ENCODE data around the gene POPDC2. TPM values are rescaled to one million over a fixed set of nuclear protein-coding genes. Genes with fewer than 3 reads are reported as not detected.
A peak's percentile ranks its signal among the peaks of the same experiment; 100 is the strongest.
"Not testable (repeated sequence)": the region's sequence is repeated elsewhere in the genome, so short reads cannot be mapped to it uniquely, and the experiment has no call there.

POPDC2 gene
- total and polyA plus RNA-seq, 8 donors: 1.4 to 10.7 (median 8.7) TPM

DNA sequence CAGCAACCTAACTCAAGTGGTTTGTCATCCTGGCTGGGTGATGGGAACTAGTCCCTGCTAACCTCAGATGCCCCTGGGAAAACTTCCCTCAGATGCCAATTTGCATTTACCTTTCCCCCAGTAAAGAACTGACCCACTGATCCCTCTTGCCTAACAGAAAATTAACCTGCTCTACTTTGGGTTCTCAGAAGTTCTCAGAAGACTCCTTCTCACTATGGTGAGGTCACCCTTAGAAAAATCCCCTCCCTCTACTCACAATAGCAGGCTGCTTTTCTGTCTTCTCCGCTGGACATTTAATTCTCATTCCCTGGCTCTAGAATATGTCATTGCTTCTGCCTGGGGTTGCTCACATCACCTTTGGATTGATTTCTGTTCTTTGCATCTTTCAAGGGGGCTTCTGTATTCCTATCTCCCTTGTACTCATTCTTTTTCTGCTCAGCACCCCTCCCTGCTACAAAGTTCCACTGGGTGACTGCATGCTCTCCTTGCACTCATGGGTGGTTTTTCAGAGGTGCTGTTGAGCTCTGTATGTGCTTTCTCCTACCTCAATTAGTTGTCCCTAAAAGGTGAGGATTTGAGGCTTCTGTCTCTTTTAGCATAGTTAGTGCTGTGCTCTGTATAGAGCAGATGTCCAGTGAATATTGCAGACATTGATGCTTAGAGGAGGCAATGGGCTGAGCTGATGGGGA, 61.8 kb downstream of the POPDC2 start:
- H3K4me3 ChIP-seq: no peak overlapping the region
- intact Hi-C loops (cut with DNase I; ENCODE audit: low total_unique reads): no loop called here
- peak overlapping the region in 2 of 5 donors; percentile 27 to 79 for H3K27ac ChIP-seq
- H3K4me1 ChIP-seq: peaks cover 9 to 33% (median 16%) of the 10 kb centered on the region in 4 donors
- TF ChIP-seq POLR2AphosphoS5 (IDR thresholded peaks at IDR 0.05) (no peak), POLR2A (IDR thresholded peaks at IDR 0.05) (no peak), CTCF (IDR thresholded peaks at IDR 0.05) (no peak), EP300 (IDR thresholded peaks at IDR 0.05) (no peak)
- no peaks in the 10 kb centered on the region for H3K27me3 ChIP-seq
- H3K9me3 ChIP-seq: no peaks in the 10 kb centered on the region
- H3K36me3 ChIP-seq: no peaks in the 10 kb centered on the region
- no peak for DNase-seq
- 89 to 94% (median 91%) methylated on average over 1 of the region's 1 CpG for WGBS, 5 donors

DNA sequence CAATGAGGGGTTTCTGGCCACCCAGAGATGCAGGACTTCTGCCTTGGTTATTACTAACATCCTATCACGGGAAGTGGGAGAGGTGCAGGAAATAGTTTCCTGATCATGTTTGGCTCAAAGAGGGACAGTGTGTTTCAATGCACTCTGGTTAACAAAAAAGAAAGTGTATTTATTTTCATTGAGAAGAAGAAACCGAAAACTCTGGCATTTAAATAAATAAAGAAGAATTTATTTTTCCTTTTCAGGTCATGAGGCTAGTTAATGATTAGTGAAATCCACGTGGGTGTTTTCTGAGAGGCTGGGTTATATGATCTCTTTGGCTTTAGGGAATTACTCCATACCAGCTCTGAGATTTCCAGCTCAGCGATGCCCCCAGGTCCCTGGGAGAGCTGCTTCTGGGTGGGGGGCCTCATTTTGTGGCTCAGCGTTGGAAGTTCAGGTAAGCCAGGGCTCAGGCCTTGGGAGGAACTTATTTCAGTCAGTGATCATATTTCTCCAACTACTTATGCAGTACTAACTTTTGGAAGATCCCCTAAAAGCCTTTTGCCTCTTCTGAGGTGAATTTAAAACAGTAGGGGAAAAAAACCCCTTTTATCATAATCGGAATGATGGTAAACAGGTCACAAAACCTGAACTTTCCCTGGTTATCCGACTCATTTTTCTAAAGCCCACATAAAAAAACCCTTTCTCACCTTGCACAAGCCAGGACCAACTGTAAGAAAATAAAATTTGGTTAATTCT, 62.7 kb downstream of the POPDC2 start, which contains the start of gene PLA1A:
Gene PLA1A (plus strand): TSS at position 338 of the 741 bp plus-strand sequence. CDS start 29 bp downstream, at position 367.
- 32 to 46% (median 40%) methylated on average over 7 of the region's 7 CpGs for WGBS, 5 donors
- intact Hi-C loops (cut with DNase I; ENCODE audit: low total_unique reads): no loop called here

DNA sequence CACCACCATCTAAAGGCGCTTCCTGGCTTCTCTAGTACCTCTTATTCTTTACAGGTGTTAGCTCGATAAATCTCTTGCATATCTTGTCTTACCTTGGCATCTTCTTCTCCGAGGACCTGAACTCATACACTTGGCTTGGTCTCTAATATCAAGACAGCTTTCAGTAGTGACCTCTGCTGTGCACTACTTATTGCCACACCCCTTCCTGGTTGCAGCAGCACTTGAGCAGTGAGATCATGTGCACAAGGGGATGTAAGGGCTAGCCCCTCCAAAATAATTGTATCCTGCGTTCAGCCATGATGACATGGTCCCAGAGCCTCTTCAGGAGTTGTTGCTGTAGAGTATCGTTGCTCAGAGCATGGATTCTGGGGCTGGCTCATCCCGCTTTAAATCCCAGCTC, 64.0 kb downstream of the POPDC2 start:
- Histone ChIP-seq H3K27me3 (no peaks in the 10 kb centered on the region), H3K27ac (peak overlapping the region in 1 of 5 donors; percentile 79), H3K4me3 (peak overlapping the region in 1 of 4 donors; percentile 19), H3K4me1 (peaks cover 4 to 29% (median 16%) of the 10 kb centered on the region in 4 donors), H3K9me3 (no peaks in the 10 kb centered on the region), H3K36me3 (no peaks in the 10 kb centered on the region)
- 82 to 89% (median 86%) methylated on average over 6 of the region's 6 CpGs for WGBS, 5 donors
- intact Hi-C loops (cut with DNase I; ENCODE audit: low total_unique reads): no loop called here
- no peak for TF ChIP-seq CTCF (IDR thresholded peaks at IDR 0.05)
- TF ChIP-seq POLR2A (IDR thresholded peaks at IDR 0.05): no peak
- no peak for TF ChIP-seq POLR2AphosphoS5 (IDR thresholded peaks at IDR 0.05)
- TF ChIP-seq EP300 (IDR thresholded peaks at IDR 0.05): no peak
- DNase-seq: peak in 1 of 2 donors; percentile 12

More for the DNA sequence above, 62.7 kb downstream of the POPDC2 start, which contains the start of gene PLA1A:
- peak in 1 of 2 donors; percentile 66 for DNase-seq
- TF ChIP-seq POLR2AphosphoS5 (IDR thresholded peaks at IDR 0.05) (no peak), CTCF (IDR thresholded peaks at IDR 0.05) (no peak), EP300 (IDR thresholded peaks at IDR 0.05) (no peak), POLR2A (IDR thresholded peaks at IDR 0.05) (no peak)
- Histone ChIP-seq H3K36me3 (no peaks in the 10 kb centered on the region), H3K27ac (peak within 1 kb of the TSS; percentile 25 to 79 (median 49)), H3K4me3 (no peak within 1 kb of the TSS), H3K27me3 (no peaks in the 10 kb centered on the region), H3K9me3 (no peaks in the 10 kb centered on the region), H3K4me1 (peaks cover 5 to 29% (median 16%) of the 10 kb centered on the region in 4 donors)

GRCh38 chr3:119595639-119596334, 64.6 kb downstream of the POPDC2 start:
- Histone ChIP-seq H3K27ac (no peak overlapping the region), H3K4me3 (peak overlapping the region in 3 of 4 donors; percentile 19 to 28 (median 25)), H3K27me3 (no peaks in the 10 kb centered on the region), H3K4me1 (peaks cover 4 to 29% (median 16%) of the 10 kb centered on the region in 4 donors), H3K36me3 (no peaks in the 10 kb centered on the region), H3K9me3 (no peaks in the 10 kb centered on the region)
- peak in 1 of 2 donors; percentile 11 for DNase-seq
- intact Hi-C loops (cut with DNase I; ENCODE audit: low total_unique reads): no loop called here
- WGBS, 5 donors: 71 to 80% (median 79%) methylated on average over 7 of the region's 7 CpGs
- no peak for TF ChIP-seq CTCF (IDR thresholded peaks at IDR 0.05)
- no peak for TF ChIP-seq POLR2A (IDR thresholded peaks at IDR 0.05)
- TF ChIP-seq EP300 (IDR thresholded peaks at IDR 0.05): no peak
- TF ChIP-seq POLR2AphosphoS5 (IDR thresholded peaks at IDR 0.05): no peak

- H3K4me3 ChIP-seq; H3K27me3 ChIP-seq; intact Hi-C loops (cut with DNase I; ENCODE audit: low total_unique reads); DNase-seq; H3K27ac ChIP-seq; H3K9me3 ChIP-seq; H3K36me3 ChIP-seq: not testable (repeated sequence)
- 85 to 95% (median 91%) methylated on average over 1 of the region's 1 CpG for WGBS, 5 donors
- H3K4me1 ChIP-seq: peaks cover 4 to 29% (median 16%) of the 10 kb centered on the region in 4 donors
These were observed 65.5 kb downstream of the POPDC2 start for GRCh38 chr3:119594929-119595328.

Data from stomach (tissue), 9 donors.